Activated T-cell treated with anti-CD3 and anti-CD28 coated beads for 24 hours (primary cell): ENCODE data around the gene TMEFF2.
"Not testable (repeated sequence)": the region's sequence is repeated elsewhere in the genome, so short reads cannot be mapped to it uniquely, and the experiment has no call there.

Experiments
- DNase-seq: peaks from one replicate; pipeline ENCODE4 v3.0.0-alpha.2; 2020; ENCODE audit warnings: low read depth

The TMEFF2 gene

GRCh38 chr2:192127434-192127833 is 67.3 kb downstream of the TMEFF2 start:
- no peak for DNase-seq

DNA sequence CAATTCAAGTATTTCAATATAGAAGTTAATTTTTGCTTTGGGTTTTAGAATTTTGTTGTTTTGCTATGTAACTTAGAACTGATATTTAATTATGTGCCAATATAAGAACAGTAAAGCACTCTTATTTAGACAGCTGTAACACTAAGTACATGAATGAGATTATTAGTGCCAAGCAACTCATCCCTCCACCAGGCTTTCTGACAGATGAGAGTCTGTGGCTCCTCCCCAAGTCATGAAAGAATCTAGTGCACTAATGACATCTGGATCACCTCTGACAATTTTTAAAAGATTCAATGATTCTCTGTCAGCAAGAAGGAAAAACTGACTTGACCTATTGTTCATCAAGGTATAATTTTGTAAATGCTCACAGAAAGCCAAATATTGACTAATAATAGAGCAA is 67.8 kb downstream of the TMEFF2 start:
- no peak for DNase-seq

- no peak for DNase-seq
Observed at GRCh38 chr2:192126426-192126825, 68.3 kb downstream of the TMEFF2 start.

DNA sequence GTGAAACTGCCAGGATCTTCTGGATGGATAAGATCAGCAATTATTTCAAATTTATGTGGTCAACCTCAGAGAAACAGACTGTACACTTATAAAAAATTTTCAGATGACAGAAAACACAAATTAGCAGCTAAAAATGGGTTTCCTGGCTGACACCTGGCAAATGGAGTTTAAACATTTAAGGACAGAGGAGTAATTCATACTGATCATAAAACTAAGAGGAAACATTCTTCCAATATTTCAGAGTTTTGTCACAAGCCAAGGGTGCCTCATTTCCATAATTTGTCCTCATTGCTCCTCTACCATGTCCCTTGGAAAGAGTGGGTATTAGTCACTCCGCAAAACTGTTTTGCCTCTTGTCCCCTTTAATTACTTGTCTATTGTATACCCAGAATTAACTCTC is 70.2 kb downstream of the TMEFF2 start:
- DNase-seq, result no peak

DNA sequence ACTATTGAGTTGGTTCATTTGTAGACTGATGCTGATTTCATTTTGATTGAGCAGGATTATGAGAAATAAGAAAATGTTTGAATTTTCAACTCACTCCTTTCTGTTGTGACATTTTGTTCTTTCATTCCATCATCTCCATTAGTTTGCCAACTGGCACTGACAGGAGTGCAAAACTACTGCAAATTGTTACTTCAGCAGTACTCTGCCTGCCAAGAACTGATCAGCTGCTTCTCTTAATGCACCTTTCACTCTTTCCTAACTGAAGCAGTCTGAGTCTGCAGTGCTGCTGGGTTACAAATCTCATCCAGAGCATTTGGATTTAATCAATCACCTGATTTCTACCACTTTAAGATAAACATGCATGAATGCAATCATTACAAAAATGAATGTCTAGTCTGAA is 70.9 kb downstream of the TMEFF2 start:
- DNase-seq, result no peak

GRCh38 chr2:192122946-192123345 is 71.8 kb downstream of the TMEFF2 start:
- no peak for DNase-seq

DNA sequence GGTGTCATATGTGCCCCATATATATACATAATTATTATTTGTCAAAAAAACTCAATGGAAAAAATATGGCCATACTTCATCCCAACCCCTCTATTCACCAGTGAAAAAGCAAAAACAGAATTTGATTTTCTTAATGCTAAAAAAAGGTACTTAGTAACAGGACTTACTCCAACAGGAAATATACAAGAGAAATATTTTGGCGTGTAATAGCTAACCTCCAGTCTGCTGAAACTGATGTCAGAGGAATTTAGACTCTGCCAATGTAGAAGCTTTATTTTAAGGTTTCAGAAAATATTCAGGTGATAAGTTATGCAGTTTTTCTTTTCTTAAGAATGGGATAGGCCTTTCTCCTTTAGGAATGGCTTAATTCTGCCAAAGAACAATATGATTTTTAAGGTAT is 72.6 kb downstream of the TMEFF2 start:
- DNase-seq, result no peak

- no peak for DNase-seq
Observed at GRCh38 chr2:192119536-192119935, 75.2 kb downstream of the TMEFF2 start.

- DNase-seq, result no peak
Observed at GRCh38 chr2:192117705-192118104, 77.0 kb downstream of the TMEFF2 start.

DNA sequence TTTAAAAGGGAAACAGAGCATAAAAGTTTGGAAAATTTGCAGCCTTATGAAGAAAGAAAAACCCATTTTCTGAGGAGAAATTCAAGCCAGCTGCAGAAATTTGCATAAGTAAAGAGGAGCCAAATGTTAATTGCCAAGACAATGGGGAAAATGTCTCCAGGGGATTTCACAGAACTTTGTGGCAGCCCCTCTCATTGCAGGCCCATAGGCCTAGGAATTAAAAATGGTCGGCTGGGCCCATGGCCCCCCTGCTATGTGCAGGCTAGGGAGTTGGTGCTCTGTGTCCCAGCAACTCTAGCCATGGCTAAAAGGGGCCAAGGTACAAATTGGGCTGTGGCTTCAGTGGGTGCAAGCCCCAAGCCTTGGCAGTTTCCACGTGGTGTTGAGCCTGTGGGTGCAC is 83.2 kb downstream of the TMEFF2 start:
- not testable (repeated sequence) for DNase-seq

DNA sequence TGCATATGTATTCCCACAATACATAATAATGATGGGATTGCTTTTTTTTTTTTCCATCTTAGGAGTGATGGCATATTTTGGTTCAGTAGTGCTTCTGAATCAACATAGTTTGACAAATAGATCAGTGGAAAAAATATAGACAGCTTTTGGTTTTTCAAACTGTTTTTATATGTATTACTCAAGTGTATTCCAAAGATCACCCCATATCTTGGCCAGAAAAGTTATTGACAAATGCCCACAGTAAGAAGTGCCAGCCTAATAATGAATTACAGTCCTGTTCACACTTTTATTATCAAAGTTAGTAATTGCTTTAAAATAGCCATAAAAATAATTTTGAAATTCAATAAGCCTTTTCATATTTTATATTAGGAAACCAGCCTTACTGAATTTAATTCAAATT is 95.0 kb downstream of the TMEFF2 start:
- no peak for DNase-seq

DNA sequence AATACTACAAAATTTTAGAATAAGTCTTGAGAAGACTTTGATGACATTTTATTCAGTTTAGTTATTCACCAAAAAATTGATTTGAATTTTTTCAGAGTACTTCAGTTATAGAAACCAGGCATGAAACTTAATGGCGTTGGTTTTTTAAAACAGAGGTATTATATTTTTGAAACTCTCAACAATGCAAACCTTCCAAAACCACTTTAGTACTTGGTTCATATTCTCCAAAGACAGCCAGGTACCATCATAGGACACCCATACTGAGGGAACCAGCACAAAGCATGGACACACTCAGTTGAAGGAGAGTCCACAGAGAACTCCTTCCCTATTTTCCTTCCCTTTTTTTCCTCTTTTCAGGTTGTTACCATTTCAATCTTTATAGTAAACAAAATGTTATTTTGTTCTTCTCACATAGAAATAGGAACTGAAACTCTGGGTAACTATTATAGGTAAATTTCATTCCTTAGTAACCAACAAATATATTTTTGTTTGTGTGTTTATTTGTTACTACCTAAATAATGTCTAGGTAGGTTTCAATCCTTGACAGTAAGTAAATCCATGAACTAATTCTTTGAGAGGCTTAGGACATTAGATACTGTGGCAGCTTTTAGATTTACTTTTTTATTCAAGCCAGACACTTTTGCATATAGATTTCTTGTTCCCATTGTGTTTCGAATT is 95.8 kb downstream of the TMEFF2 start:
- DNase-seq, result no peak

DNA sequence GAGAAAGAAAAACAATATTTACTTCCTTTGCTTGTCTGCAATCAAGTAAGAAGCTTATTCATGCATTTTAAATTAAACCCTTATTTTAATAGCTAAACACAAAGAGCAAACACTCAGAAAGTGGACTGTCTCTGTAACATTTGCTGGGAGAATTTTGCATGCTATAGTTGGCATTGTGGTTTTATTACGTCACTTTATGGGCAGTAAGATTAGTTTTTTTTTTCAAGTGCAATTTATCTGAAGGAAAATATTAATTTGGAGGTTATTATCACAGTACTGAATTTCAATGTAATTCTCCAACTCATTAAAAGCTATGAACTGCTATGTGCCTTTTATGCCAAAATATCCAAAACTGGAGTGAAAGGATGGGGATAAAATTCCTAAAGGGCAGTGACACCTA is 103.3 kb downstream of the TMEFF2 start:
- DNase-seq, result no peak

- no peak for DNase-seq
Observed at GRCh38 chr2:192090911-192091310, 103.8 kb downstream of the TMEFF2 start.

- DNase-seq, result no peak
Observed at GRCh38 chr2:192087398-192087958, 107.3 kb downstream of the TMEFF2 start.

DNA sequence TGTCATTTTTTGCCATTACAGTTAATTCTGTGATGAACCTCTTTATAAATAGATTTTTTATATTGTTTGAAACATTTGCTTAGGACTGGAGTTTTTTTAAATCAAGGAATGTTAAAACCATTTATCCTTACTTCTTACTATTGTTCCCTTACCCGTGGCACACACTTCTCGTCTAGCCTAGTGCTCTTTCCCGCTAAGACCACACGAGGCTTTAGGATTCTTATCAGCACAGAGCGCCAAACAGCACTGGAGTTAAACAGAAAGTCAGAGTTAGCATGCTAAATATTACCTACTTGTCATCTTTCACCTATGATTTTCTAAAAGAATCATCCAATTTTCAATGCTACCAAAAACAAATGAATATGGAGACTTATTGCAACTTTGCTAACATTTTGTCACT is 112.6 kb downstream of the TMEFF2 start:
- no peak for DNase-seq

- not testable (repeated sequence) for DNase-seq
Observed at GRCh38 chr2:192080096-192080495, 114.6 kb downstream of the TMEFF2 start.

DNA sequence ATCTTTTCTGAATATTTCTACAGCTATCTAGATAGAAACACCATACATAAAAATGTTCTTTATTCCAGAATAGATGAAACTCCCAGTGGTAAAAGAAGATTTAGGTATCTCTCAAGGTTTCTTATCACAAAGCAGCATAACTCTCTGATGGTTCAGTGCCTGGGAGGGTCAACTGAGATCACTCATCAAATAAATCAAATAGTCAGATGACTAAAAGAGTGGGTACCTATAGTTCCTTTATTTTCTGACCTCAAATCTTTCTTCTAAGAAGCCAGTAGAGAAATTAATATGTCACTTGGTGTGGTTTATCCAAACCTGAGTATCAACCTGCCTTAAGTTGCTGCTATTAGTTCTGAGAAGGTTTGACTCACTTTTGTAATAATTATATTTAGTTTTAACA is 120.9 kb downstream of the TMEFF2 start:
- no peak for DNase-seq

- no peak for DNase-seq
Observed at GRCh38 chr2:192072778-192073177, 122.0 kb downstream of the TMEFF2 start.

DNA sequence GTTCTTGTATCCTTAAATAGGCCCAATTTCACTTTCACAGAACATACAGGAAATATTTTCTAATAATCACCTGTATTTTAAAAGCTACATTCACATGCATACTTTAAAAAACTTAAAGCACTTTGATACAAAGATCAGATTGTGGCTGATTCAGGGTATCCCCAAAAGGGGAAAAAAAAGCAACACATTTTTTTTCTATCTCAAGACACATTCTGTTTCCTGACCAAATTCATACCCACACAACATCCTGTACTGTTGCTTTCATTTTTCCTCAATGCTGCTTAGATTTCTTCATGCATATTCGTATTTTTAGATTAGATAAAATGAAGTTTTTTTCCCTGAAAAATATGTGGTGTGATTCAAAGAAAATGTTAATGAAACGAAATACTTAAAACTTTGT is 122.5 kb downstream of the TMEFF2 start:
- DNase-seq, result no peak

DNA sequence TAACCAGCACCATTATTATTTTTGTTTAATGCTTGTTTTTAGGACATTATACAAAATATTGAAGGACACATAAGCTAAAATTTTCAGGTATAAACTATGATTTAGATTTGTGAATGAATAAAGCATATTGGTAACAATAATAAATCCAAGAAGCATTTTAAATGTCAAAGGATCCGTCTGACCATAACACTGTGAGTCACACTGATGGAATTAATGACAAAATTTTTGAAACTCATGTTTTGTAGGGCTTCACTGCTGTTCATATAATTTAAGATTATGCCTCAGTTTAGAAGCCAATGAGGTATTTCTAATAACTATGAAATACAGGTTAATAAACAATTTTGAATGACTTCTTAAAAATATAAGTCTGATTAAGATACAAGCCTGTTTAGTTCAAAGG is 124.6 kb downstream of the TMEFF2 start:
- no peak for DNase-seq

DNA sequence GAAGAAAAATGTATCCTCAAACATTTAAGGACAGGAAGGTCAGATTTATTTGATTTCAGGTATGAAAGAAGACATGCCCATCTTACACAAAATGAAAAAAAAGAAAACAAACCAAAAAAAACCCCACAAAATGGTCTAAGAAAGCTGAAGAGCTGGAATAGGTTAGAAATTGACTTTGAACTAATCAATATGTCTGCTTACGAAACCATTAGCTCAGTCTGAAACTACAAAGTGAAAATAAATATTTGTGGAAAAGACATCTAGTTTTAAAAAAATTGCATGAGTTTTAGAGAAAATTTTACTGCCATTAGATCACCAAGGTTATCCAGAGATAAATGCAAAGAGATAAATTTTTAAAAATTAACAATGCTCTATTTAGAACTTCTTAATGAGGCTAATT is 125.3 kb downstream of the TMEFF2 start:
- no peak for DNase-seq

- no peak for DNase-seq
Observed at GRCh38 chr2:192068966-192069365, 125.8 kb downstream of the TMEFF2 start.

- no peak for DNase-seq
Observed at GRCh38 chr2:192067631-192068030, 127.1 kb downstream of the TMEFF2 start.
